NCI-H2196 treated with DMSO at 0.1 percent for 48 hours (cell line): Measurements from ENCODE around the gene NADSYN1.

Experiments used
- DNase-seq: peaks from one replicate; lab custom pipeline; 2025; ENCODE audit not compliant: unreplicated experiment; lab: John Stamatoyannopoulos, UW

The NADSYN1 gene

GRCh38 chr11:71433648-71434450 is 19.2 kb upstream of the NADSYN1 start:
- DNase-seq: no peak

- DNase-seq: no peak
Measured at GRCh38 chr11:71434576-71435130, 18.4 kb upstream of the NADSYN1 start.

- DNase-seq: no peak
Measured at GRCh38 chr11:71435278-71435951, 17.6 kb upstream of the NADSYN1 start.

- DNase-seq: no peak
Measured at GRCh38 chr11:71436861-71437260, 16.1 kb upstream of the NADSYN1 start.

- DNase-seq: no peak
Measured at GRCh38 chr11:71437399-71437798, 15.6 kb upstream of the NADSYN1 start.

- DNase-seq: no peak
Measured at GRCh38 chr11:71437879-71438278, 15.1 kb upstream of the NADSYN1 start.

- DNase-seq: no peak
Measured at GRCh38 chr11:71438650-71439049, 14.4 kb upstream of the NADSYN1 start.

GRCh38 chr11:71440021-71440755 is 12.8 kb upstream of the NADSYN1 start:
- no peak for DNase-seq

- DNase-seq: no peak
Measured at GRCh38 chr11:71441251-71441650, 11.8 kb upstream of the NADSYN1 start.

- no peak for DNase-seq
Measured at GRCh38 chr11:71442123-71442522, 10.9 kb upstream of the NADSYN1 start.

- no peak for DNase-seq
Measured at GRCh38 chr11:71442880-71443279, 10.1 kb upstream of the NADSYN1 start.

- DNase-seq: no peak
Measured at GRCh38 chr11:71443736-71444445, 9.1 kb upstream of the NADSYN1 start.

- DNase-seq: no peak
Measured at GRCh38 chr11:71444811-71445210, 8.2 kb upstream of the NADSYN1 start.

- DNase-seq: no peak
Measured at GRCh38 chr11:71446150-71446549, 6.9 kb upstream of the NADSYN1 start.

- DNase-seq: no peak
Measured at GRCh38 chr11:71446942-71447688, 5.9 kb upstream of the NADSYN1 start.

- no peak for DNase-seq
Measured at GRCh38 chr11:71447791-71448256, 5.2 kb upstream of the NADSYN1 start.

GRCh38 chr11:71448257-71449171 is 4.5 kb upstream of the NADSYN1 start, which contains the start of gene DHCR7:
Gene DHCR7 (minus strand): TSS chr11:71448393. CDS start chr11:71444952, 3,441 bp downstream.
- DNase-seq: peak; percentile 88

GRCh38 chr11:71449596-71449995 is 3.4 kb upstream of the NADSYN1 start:
- no peak for DNase-seq

- DNase-seq: no peak
Measured at GRCh38 chr11:71450507-71450906, 2.5 kb upstream of the NADSYN1 start.
